GM12865 (cell line): ENCODE data around the gene EIPR1.

ENCODE experiments used
- DNase-seq: peaks from one replicate; pipeline ENCODE4 v3.0.0; 2010; ENCODE audit warnings: low read depth
- H3K4me3 ChIP-seq: 2 replicates; pipeline ENCODE4 v1.5.1; 2011; ENCODE audit warnings: mild to moderate bottlenecking, low read depth, low read length, control low read depth
- TF ChIP-seq, protein P1 (sequence below): IDR thresholded peaks from 2 replicates; pipeline ENCODE4 v1.5.1; 2011; ENCODE audit warnings: low read length, control low read depth, low read depth, inconsistent platforms; ENCODE audit not compliant: insufficient read depth; ENCODE audit errors: missing control alignments

Gene EIPR1

GRCh38 chr2:3214065-3214464 lies 163.6 kb downstream of the EIPR1 start:
- no peak overlapping the region for H3K4me3 ChIP-seq
- TF ChIP-seq, protein P1, sequence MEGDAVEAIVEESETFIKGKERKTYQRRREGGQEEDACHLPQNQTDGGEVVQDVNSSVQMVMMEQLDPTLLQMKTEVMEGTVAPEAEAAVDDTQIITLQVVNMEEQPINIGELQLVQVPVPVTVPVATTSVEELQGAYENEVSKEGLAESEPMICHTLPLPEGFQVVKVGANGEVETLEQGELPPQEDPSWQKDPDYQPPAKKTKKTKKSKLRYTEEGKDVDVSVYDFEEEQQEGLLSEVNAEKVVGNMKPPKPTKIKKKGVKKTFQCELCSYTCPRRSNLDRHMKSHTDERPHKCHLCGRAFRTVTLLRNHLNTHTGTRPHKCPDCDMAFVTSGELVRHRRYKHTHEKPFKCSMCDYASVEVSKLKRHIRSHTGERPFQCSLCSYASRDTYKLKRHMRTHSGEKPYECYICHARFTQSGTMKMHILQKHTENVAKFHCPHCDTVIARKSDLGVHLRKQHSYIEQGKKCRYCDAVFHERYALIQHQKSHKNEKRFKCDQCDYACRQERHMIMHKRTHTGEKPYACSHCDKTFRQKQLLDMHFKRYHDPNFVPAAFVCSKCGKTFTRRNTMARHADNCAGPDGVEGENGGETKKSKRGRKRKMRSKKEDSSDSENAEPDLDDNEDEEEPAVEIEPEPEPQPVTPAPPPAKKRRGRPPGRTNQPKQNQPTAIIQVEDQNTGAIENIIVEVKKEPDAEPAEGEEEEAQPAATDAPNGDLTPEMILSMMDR = no peak
- no peak for DNase-seq

- no peak overlapping the region for H3K4me3 ChIP-seq
- TF ChIP-seq, protein P1 = no peak
- no peak for DNase-seq
These were observed 164.6 kb downstream of the EIPR1 start for GRCh38 chr2:3212984-3213383.

- TF ChIP-seq, protein P1 = no peak
- DNase-seq = no peak
- no peak overlapping the region for H3K4me3 ChIP-seq
These were observed 165.6 kb downstream of the EIPR1 start for GRCh38 chr2:3212061-3212362.

- H3K4me3 ChIP-seq = no peak overlapping the region
- DNase-seq = no peak
- TF ChIP-seq, protein P1 = no peak
These were observed 166.2 kb downstream of the EIPR1 start for GRCh38 chr2:3211256-3212060.

DNA sequence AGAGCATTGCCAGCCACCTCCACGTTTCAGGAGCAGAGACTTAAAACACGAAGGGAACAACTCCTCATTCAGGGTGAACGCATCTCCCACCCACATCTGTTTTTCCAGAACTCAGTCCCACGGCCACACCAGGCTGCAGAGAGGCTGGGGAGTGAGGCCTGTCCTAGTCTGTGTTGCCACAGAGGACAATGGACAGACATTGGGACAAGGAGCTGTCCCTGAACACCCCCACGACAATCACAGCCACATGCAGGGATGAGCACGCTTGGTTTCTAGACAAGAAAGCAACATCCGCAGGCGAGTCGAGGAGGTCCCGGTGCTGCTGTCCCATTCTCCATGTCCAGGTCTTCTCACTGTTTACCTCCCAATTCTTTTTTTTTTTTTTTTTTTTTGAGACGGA lies 167.4 kb downstream of the EIPR1 start:
- no peak for DNase-seq
- TF ChIP-seq, protein P1 = no peak
- H3K4me3 ChIP-seq = no peak overlapping the region

DNA sequence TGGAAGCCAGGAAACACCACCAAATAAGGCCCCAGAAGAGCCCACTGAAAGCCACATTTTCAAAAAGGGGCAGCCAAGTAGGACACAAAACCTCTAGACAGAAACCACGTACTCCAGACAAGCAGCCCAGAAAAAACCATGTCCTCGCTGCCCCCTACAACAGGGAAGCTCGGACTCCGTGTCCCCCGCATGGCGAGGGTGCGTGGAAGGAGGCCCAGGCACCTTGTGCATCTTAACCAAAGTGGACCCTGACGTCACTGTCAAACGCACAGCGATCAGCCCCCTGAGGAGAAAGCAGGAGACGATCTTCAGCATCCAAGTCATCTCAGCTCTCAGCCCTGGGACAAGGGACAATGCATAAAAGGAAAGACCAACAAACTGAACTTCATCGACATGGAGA lies 168.4 kb downstream of the EIPR1 start:
- TF ChIP-seq, protein P1 = no peak
- DNase-seq = no peak
- H3K4me3 ChIP-seq = no peak overlapping the region

DNA sequence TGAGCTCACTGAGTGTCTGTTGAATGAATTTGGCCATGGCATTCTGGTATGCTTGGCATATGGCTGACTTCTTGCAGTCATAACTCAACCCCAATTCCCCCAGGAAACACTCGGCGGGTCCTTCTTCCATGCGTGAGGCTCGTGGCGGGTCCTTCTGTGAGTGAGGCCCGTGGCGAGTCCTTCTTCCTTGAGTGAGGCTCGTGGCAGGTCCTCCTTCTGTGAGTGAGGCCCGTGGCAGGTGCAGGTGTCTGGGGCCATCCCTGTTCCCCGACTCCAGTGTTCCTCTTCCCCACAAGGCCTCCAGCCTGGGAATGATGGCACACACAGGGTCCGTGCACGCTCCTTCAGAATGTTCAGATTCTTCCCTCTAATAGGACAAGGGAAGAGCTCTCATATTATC lies 169.0 kb downstream of the EIPR1 start:
- H3K4me3 ChIP-seq = no peak overlapping the region
- TF ChIP-seq, protein P1 = no peak
- DNase-seq = no peak
